Measurements from ENCODE around the gene ESF1.

- no peak for TF ChIP-seq POLR2A (IDR thresholded peaks at IDR 0.05)
- TF ChIP-seq, protein P1, sequence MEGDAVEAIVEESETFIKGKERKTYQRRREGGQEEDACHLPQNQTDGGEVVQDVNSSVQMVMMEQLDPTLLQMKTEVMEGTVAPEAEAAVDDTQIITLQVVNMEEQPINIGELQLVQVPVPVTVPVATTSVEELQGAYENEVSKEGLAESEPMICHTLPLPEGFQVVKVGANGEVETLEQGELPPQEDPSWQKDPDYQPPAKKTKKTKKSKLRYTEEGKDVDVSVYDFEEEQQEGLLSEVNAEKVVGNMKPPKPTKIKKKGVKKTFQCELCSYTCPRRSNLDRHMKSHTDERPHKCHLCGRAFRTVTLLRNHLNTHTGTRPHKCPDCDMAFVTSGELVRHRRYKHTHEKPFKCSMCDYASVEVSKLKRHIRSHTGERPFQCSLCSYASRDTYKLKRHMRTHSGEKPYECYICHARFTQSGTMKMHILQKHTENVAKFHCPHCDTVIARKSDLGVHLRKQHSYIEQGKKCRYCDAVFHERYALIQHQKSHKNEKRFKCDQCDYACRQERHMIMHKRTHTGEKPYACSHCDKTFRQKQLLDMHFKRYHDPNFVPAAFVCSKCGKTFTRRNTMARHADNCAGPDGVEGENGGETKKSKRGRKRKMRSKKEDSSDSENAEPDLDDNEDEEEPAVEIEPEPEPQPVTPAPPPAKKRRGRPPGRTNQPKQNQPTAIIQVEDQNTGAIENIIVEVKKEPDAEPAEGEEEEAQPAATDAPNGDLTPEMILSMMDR (IDR thresholded peaks at IDR 0.05), result no peak
Measured at GRCh38 chr20:13681248-13682125, 103.2 kb downstream of the ESF1 start.

Data from esophagus squamous epithelium (tissue), 4 donors.